ENCODE measurements around the gene NR6A1.

Gene NR6A1

DNA sequence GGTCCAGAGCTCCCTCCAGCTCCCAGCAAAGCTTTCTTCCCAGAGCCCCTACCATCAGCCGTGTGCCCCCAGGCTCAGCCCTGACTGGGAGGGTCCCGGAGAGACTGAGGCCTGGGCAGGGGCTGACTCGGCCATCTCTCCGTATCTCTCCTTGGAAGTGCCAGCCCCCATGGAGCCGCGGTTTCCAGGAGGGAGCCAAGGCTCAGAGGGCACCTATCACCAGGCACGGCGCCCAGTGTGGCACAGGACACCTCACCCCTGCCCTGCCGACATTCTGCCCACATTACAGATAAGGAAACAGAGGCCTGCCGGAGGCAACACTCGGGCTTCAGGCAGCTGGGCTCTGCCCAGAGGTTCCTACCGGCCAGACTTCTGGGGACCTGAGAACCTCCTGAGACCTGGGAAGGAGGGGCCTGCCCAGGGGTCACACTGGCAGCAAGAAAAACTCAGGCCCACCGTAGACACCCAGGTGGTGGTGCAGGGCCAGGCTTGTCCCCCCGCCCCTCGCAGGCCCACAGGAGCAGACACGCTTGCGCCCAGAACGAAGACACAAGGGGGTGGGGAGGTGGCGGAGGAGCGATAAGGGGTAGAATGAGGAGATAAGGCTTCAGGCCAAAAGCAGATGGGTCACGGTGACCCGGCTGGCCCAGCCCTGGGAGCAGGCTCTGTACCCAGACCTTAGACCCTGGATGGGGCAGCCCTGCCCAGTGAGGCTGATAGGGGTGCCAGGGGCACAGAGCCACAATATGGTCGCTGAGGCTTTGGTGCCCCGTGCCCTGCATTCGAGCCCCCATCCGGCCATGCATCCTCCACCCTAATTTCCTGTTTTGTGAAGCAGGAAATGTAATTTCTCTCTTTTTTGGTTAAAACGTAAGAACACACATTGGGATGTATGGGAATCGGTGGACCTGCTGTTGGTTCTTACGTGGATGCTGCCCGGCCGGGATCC is 275.7 kb downstream of the NR6A1 start:
- DNase-seq (ENCODE audit: low read depth in 1 of 2, low spot score in 1 of 2), result no peak

DNA sequence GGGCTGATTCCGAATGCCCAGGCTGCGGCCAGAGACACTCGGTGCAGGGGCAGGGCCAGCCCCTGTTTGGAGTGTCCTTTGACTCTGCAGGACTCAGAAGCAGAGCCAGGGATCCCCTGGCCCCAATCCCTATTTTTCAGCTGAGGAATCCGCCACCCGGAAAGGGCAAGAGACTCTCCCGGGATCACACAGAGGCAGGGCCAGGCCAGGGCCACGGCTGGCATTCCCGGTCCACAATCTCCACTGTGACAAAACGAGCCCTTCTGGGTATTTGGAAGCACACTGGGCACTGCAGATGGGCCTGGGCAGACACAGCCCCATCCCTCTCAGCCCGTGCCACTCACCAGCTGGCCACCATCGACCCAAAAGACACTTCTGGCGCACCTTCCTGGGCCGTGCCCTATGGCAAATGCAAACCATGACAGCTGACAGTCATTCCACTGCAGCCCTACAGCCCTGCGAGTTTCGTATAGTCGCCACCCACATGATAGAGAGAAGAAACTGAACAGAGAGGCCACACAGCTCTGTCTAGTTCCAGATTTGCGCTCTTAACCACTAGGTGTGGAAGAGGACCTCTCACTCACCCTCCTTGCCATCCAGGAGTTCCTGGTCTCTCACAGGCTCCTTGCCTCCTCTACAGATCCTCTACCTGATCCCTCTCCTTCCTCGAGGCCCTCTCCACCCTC is 277.2 kb downstream of the NR6A1 start:
- no peak for DNase-seq (ENCODE audit: low read depth in 1 of 2, low spot score in 1 of 2)

DNA sequence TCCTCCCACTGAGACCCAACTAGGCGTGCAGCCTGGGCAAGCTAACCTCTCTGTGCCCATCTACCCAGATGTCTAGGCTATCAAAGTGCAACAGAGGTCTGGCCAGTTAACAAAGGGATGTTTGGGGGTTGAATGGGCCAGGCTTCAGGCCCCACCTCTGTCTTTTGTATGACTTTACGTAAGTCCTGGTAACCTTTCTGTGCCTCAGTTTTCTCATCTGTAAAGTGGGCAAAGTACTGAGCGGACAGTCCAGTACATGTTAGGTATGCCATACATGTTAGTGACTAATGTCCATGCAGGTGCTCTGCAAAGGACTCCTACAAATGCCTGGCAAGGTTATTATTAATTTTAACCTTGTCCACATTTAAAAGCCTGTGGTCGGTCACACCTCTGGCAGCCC is 277.9 kb downstream of the NR6A1 start:
- DNase-seq (ENCODE audit: low read depth in 1 of 2, low spot score in 1 of 2), result no peak

DNA sequence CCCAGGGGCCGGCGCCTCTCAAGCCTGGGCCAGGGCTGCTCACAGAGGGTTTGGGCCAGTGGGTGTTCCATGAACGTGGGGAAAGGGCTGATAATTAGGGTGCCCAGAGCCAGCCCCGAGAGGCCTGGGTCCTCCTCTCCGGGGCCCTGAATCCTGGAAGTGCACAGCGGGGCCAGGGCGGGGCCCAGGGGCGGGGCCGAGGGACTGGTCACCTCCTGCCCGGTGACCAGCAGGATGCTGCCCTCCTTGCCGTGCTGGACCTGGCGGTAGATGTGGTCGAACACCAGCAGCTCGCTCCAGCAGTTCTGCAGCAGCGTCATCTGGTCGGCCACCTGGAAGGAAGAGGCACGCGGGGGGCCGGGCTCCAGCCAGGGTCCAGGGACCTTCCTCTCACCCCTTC is 278.3 kb downstream of the NR6A1 start:
- DNase-seq (ENCODE audit: low read depth in 1 of 2, low spot score in 1 of 2), result no peak

DNA sequence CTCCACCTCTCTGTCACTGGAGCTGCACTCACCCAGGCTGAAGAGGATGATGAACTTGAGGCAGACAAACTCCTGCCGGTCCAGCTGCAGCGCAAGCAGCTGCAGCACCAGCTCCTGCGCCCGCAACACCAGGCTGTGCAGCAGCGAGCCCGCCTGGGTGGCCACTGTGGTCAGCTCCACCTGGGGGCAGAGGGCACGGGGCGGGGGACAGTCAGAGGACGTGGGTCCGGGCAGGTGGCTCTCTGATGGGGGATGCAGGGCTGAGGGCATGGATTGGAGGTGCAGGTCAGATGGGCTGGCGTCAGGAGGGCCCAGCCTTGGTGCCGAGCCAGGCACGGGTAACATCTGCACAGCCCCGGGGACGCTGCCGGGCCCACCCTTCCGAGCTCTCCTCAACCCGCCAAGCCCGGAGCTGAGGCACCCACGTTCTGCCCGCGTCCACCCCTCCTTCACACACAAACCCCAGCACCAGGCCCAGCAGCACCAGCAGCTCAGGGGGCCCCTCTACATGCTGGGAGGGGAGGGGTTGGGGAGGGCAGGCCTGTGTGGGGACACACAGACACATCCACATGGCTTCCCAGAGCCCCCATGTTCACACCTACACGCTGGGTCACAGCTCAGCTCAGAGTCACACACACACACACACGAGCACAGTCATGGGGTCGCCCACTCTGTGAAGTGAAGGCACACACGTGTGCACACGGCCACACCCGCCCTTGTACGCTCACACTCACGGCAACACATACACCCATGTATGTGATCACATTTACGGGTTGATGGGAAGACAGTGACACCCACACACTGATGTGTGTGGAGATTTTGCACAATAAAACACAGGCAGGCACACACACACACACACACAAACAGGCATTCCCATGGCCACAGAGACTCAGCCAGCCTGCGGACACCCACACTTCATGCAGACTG is 279.8 kb downstream of the NR6A1 start:
- no peak for DNase-seq (ENCODE audit: low read depth in 1 of 2, low spot score in 1 of 2)

DNA sequence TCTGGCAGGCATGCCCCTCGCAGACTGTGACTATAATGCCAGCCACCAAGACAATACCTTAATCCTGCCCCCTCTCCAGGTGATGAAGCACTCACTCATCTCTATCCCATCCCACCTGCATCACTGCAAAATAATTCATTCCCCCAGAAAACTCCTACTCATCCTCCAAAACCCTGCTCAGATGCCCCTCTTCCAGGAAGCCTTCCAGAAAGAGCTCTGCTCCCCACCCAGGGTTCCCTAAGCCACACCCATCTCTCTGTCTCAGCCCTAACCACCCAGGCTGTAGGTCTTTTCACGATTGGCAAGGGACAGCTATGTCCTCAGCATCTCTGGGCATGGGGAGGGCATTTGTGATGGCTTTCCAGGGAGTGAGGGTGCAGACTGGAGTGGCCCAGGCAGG is 281.1 kb downstream of the NR6A1 start:
- no peak for DNase-seq (ENCODE audit: low read depth in 1 of 2, low spot score in 1 of 2)

DNA sequence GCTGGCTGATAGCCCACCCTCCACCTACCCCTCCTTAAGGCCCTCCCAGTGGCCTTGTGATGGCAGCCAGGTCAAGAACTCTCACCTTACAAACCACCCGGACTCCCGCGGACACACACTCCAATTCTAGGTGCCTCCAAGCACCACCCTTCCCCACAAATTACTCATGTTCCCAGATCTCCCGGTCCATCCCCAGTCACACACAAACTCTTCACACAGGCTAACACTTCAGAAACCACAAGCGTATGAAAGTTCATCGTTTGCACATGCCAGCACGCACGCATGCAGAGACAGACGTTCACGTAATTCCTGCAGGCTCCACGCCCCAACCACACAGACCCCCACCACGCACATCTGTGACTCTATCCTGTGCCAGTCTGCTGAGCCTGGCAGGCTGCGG is 281.9 kb downstream of the NR6A1 start:
- DNase-seq (ENCODE audit: low read depth in 1 of 2, low spot score in 1 of 2), result no peak

DNA sequence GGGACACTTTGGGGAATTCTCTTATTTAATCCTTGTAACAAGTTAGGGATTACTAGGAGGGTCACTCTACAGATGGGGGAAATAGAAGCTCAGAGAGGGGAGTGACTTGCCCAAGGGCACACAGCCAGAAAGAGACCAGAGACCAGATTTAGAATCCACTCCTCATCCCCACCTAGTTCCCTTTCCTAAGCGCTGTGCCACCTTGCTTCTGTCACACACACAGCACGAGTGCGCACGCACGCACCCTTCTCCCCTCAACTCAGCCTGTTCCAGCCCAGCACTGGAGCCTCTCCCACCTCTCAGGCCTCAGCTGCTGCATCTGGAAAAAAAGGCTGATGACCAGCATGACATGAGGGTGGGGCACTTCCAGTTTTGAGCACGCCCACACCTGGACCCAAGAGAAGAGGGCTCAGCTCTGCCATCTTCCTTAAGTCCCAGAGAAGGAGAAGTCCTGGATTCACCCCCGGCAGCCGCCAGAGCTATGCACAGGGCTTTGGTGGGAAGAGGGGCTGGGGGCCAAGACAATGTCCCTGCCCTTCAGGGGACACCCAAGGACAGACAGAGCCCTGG is 282.4 kb downstream of the NR6A1 start:
- no peak for DNase-seq (ENCODE audit: low read depth in 1 of 2, low spot score in 1 of 2)

DNA sequence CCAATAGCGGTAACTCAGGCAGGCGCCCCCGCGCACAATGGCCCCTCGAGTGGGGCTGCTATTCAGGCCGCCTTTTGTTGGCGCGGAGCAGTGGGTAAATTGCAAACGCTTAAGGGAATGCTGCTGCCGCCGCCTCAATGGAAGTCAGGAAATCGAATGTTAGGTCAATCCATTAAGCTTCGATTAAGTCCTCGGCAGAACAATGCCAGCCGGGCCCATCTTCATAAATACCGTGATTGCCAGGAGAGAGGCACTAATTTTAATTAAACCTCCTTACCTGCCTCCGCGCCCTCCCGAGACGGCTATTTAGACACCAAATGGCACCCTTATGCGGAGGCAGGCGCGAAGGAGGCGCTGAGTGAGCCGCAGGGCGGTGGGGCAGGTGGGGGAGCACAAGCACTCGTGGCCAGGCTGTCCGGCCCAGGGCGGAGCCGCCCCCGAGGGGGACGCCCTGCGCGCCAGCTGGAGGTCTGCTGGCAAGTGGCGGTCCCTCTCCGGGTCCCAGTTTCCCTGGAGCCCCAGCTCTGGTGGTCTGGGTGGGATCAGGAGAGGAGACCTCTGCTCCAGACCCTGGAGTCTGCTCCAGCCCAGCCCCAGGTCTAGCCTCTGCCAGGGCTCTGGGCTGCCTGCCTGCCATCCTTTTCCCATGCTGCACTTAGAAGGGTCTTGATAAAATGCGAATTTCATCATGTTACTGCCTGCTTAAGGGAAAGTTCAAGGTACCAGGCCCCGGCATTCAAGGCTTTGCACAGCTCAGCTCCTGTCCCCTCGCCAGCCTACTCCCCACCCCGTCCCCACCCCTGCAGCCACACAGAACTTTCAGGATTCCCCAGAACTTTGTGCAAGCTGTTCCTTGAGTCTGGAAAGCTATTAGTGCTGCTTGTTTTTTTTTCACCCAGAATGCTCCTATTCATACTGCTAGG is 283.6 kb downstream of the NR6A1 start:
- no peak for DNase-seq (ENCODE audit: low read depth in 1 of 2, low spot score in 1 of 2)

DNA sequence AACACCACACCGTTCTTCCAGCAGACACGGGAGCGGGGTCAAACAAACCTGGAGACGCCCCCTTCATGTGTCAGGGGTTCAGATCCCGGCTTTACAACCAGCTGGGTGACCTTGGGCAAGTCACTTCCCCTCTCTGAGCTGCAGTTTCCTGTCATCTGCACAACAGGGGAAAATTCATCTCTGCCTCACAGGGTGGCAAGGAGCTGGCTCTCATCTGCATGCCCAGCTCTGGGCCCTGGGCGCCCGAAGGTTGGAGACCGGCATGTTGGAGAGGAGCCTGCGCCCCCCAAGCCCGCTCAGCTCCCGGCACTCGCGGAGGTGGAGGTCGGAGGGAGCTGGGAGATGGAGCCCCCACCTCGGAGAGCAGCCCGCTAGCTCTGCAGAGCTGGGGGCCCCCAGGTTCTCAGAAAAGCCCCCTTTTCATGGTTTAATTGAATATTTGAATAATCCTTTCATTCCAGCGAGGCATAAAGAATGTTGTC is 284.3 kb downstream of the NR6A1 start:
- no peak for DNase-seq (ENCODE audit: low read depth in 1 of 2, low spot score in 1 of 2)

DNA sequence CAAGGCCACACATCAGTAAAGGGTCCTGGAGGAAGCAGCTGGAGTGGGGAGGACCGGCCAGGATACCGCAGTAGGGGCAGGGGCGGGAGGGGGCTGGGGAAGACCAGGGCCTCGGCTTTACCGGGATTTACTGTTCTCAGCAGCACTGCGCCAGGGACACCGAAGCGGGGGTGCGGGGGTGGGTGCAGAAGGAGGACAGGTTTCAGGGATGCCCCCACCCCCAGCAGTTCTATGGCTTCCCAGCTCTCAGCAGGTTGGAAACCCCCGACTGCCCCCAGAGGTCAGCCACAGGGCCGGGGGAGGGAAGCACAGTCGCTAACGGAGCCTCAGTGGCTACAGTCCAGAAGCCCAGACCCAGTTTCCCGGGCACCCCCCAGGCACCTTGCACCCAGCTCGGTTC is 285.2 kb downstream of the NR6A1 start:
- DNase-seq (ENCODE audit: low read depth in 1 of 2, low spot score in 1 of 2), result no peak

DNA sequence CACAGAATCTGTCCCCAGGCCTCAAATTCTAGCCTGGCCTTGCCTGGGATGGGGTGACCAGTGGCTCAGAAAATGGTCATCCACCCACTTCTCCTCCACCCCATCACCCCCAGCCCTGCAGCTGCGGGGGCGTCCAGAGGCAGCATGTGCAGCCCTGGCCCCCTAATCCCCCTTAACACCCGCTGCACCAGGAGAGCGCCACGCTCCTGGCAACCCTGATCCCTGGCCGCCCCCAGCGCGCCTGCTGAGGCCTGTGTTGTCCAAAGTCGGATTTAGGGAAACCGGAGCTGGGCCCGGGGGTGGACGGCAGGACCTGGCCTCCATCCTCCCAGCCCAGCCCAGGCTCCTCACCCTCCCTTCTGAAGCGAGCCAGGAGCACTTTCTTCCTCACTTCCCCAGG is 285.9 kb downstream of the NR6A1 start:
- no peak for DNase-seq (ENCODE audit: low read depth in 1 of 2, low spot score in 1 of 2)

DNA sequence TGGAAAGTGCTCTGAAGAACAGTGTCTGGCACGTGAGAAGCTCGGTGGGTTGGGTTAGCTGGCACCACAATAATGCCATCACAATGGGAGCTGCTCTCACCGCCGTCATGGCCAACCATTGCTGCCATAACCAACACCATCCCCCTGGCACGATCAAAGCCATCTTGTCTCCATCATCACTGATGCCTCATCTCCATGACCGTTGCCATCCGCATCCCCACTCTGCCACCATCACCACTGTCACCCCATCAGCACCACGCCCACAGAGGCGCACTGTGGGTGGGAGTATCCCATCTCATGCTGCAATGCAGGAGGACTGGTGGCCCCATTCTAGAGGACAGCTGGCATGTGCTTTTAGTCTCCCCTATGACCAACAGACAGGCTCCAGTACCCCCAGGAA is 287.6 kb downstream of the NR6A1 start:
- DNase-seq (ENCODE audit: low read depth in 1 of 2, low spot score in 1 of 2), result no peak

DNA sequence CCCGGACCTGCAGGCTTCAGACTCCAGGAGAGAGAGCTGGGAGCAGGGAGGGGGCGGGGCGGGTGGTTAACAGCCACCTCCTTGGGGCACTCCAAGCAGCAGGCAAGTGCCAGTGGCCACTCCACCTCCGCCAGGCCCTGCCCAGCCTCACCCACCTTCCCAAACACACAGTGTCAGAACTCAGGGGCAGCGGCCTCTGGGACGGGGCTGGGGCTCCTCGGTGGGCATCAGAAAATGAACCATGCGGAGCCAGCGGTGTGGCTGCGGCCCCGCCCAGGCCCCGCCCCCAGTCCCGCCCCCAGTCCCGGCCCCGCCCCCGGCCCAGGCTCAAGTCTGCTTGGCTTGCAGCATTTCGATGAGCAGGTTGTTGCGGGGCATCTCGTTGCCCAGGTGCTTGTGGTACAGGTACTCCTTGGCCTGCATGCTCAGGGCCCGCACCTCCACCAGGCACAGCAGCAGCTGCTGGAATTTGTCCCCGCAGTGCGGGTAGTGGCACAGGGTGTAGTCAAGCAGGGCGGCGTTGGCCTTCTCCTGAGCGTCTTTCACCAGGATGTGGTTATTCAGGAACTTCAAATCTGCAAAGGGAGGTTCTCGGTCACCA is 288.6 kb downstream of the NR6A1 start:
- DNase-seq (ENCODE audit: low read depth in 1 of 2, low spot score in 1 of 2), result no peak

DNA sequence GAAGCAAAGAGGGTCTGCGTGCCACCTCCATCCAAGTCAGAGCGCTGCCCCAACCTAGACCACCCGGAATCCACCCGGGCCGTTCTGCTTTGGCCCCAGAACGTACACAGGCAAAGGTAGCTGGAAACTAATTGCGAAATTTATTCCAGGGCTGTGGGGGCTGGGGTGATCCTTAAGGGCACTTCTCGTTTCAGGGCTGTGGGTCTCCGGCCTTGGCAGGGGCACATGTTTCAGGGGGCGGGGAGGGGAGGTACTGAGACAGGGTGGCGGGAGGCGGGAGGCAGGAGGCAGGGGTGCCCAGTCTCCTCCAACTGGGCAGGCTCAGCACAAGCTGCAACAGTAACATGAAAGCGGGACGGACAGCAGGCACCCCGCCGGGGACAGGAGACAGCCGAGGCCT is 290.0 kb downstream of the NR6A1 start:
- DNase-seq (ENCODE audit: low read depth in 1 of 2, low spot score in 1 of 2), result no peak

DNA sequence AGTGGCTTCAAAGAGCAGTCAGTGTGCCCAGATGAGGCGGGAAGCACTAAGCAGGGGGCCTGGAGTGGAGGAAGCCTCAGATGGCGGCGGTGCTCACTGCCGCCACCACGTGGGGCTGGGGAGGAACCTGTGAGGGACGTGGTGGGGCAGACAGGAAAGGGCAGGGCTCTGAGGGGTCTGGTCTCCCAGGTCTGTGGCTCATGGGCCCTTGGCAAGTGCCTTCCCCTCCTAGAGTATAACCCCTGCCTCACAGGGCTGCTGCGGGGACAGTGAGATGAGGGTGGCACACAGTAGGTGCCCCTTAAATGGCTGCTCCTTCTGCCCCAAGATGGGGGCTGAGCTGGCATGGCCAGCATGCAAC is 290.5 kb downstream of the NR6A1 start:
- no peak for DNase-seq (ENCODE audit: low read depth in 1 of 2, low spot score in 1 of 2)

DNA sequence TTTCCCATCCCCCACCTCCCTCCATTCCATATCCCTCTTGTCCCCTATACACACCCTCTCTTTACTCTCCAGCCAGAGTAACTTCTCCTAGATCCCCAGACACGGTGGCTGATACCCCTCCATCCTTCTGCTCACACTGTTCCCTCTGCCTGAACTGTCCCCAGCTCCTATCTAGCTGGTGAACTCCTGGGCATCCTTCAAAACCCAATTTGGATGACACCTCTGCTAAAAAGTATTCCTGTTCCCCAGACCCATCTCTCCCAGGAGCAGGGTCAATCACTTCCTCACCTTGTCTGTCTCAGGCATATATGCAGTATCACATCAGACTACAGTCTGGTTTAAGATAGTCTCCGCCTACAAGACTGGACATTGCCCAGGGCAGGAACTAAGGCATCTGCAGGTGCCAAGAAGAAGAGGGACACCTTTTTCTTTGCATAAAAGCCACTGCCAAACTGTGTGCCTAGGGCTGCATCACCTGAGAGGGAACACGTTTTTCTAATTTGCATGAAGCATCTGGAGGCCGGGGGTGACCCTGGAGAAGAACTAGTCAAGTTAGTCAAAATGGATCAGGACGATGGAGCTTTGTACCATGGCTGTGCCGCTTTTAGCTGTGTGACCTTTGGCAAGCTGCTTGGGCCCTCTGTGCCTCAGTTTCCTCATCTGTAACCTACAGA is 291.0 kb downstream of the NR6A1 start:
- no peak for DNase-seq (ENCODE audit: low read depth in 1 of 2, low spot score in 1 of 2)

DNA sequence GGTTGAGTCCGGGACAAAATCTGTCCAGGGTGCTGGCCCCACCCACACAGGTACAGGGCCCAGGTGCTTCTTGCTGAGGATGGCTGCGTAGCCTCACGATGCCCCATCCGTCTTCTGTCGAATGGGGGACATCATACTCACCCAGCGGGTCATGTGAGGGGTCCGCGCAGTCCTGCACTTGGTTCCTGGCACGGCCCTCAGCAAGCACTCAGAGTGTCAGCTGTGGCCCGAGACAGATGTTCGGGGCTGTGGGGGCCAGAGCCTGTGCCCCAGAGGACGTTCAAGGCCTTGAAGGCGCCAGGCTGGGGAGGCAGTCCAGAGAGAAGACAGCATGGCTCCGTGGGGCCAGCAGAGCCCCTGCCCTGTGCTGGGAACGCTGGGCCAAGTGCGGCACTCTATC is 291.7 kb downstream of the NR6A1 start:
- no peak for DNase-seq (ENCODE audit: low read depth in 1 of 2, low spot score in 1 of 2)

DNA sequence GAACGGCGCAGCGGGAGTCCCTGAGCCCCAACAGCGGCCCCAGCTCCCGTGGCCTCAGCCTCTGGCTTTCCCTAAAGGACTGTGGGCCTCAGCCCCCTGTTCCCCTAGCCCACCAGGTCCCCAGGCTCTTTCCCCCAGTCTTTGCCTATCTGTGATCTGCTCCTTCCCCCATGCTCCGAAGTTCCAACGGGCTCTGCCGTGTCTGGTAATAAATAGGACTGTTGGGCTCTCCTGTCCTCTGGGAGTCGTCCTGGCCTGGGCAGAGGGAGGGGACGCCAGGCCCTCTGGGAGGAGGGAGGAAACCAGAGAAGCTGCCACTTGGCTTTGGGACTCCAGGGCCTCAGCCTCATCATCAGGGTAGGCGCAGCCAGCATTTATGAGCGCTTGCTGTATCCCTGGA is 292.8 kb downstream of the NR6A1 start:
- no peak for DNase-seq (ENCODE audit: low read depth in 1 of 2, low spot score in 1 of 2)

Measured in stimulated activated CD4-positive, alpha-beta T cell treated with anti-CD3 and anti-CD28 coated beads, Interleukin-15, amount 100 ng/mL, for 1 hour (primary cell).